Heart right ventricle (tissue), 16 donors: ENCODE results near the gene TMEM88. TPM values are rescaled to one million over a fixed set of nuclear protein-coding genes. Genes with fewer than 3 reads are reported as not detected.

Experiments used
- ATAC-seq, 8 donors: fragments of 200-7000 bp; cut with Tn5 transposase; one replicate each; pipeline ENCODE4 v1.9.1; 2020; ENCODE audit warnings: mild to moderate bottlenecking in 8 of 8, moderate library complexity in 8 of 8, moderate number of reproducible peaks in 1 of 8
- DNase-seq, 2 donors: peaks; one replicate each; pipeline ENCODE4 v3.0.0-alpha.2; 2020
- H3K27ac ChIP-seq, 10 donors: fragments of 200-600 bp; sonication (generic) in 2 of 10; one replicate each; pipeline versions ENCODE4 v1.5.0 to v1.8.0; 2020 to 2022; ENCODE audit warnings: mild to moderate bottlenecking in 3 of 10
- H3K27me3 ChIP-seq, 7 donors: fragments of 200-600 bp; one replicate each; pipeline ENCODE4 v1.8.0; 2021 to 2022; ENCODE audit warnings: mild to moderate bottlenecking in 2 of 7
- H3K36me3 ChIP-seq, 9 donors: fragments of 200-600 bp; sonication (generic) in 1 of 9; one replicate each; pipeline versions ENCODE4 v1.5.0 to v1.8.0; 2020 to 2022; ENCODE audit warnings: mild to moderate bottlenecking in 2 of 9
- H3K4me1 ChIP-seq, 9 donors: fragments of 200-600 bp; sonication (generic) in 1 of 9; one replicate each; pipeline versions ENCODE4 v1.5.0 to v1.8.0; 2020 to 2022; ENCODE audit warnings: mild to moderate bottlenecking in 4 of 9
- H3K4me3 ChIP-seq, 10 donors: fragments of 200-600 bp; sonication (generic) in 2 of 10; one replicate each; pipeline versions ENCODE4 v1.5.0 to v1.8.0; 2020 to 2022; ENCODE audit warnings: mild to moderate bottlenecking in 7 of 10, moderate library complexity in 2 of 10
- H3K9me3 ChIP-seq, 11 donors: fragments of 200-600 bp in 10 of 11; sonication (generic) in 2 of 11; one replicate each; pipeline versions ENCODE4 v1.5.0 to v1.8.0; 2013 to 2022; ENCODE audit warnings: mild to moderate bottlenecking in 2 of 11, control low read depth in 1 of 11, moderate library complexity in 1 of 11
- CTCF ChIP-seq, 9 donors: fragments of 200-600 bp; sonication (generic) in 2 of 9; IDR thresholded peaks; one replicate each; pipeline versions ENCODE4 v1.5.0 to v1.8.0; 2021 to 2022; ENCODE audit warnings: antibody characterized with exemption in 9 of 9, mild to moderate bottlenecking in 5 of 9, moderate library complexity in 1 of 9
- WGBS, 2 donors: extraction: QIAGEN DNeasy Blood & Tissue Kit; methylation state at CpG; one replicate each; pipeline ENCODE4 v1.1.7; 2013; ENCODE audit warnings: inconsistent platforms in 1 of 2; 5-methylcytosine and 5-hydroxymethylcytosine counted together
- intact Hi-C, 10 donors: fragments of 100-400 bp; cut with DNase I; formaldehyde crosslinking; loops; one replicate each; pipeline versions ENCODE4 v1.11.1 to v1.14.2; 2022
- polyA plus RNA-seq, 2 donors: library from polyadenylated mRNA; stranded (reverse); fragments of 200-250 nt; gene quantifications; one replicate each; pipeline ENCODE4 v1.2.3, GENCODE V29; 2013
- total RNA-seq, 10 donors: library from RNA; stranded (reverse); fragmentation: NEBNext Ultra II Directional in 3 of 10; extraction: Animal tissue kit (Norgen Biotek cat#: 25700) in 3 of 10; gene quantifications; one replicate each; pipeline versions ENCODE4 v1.2.1 to v1.2.4, GENCODE V29; 2021 to 2023
- donor health status: Arrhythmogenic right ventricular cardiomyopathy.
- donor health status: ischemic (EF 13 %, LVEDD 7.1; RV severe dilation, severe dysfunction).
- donor health status: healthy with polysubstance abuse.
- donor health status: DM: no; HTN: yes; CAD: no.
- donor health status: DM: no; HTN: no; CAD: no.
- donor health status: ischemic (EF 25% LVEDD 6.9; RV normal size, moderate dysfunction).
- donor health status: ischemic (EF 25% LVEDD 5.7; RV mildly dilated, moderate dysfunction).
- donor health status: healthy.
- donor health status: DM: yes; HTN: yes; CAD: no.
- donor health status: Ischemic cardiomyopathy.
- donor health status: ischemic (EF 35%, LVEDD 5.7; RV mildly dilated, moderate dysfunction).
- donor health status: nonischemic (EF 11% LVEDD 7.7; RV severe dilation, severe dysfunction).
- donor health status: DM: yes; HTN: yes; CAD: no.
- donor health status: PGD.
- donor health status: ischemic (EF 29% LVEDD 5.4; RV normal size, mild dysfunction).
- donor health status: nonischemic (EF 23%, LVEDD 6.1; RV moderate dilation, normal function).

TMEM88 gene
- total and polyA plus RNA-seq, 12 donors = 12.3 to 298 (median 24.8) TPM

GRCh38 chr17:7849130-7849750, 5.6 kb upstream of the TMEM88 start:
- Histone ChIP-seq H3K27ac (no peak overlapping the region), H3K36me3 (peaks cover 0 to 91% (median 62%) of the 10 kb centered on the region in 9 donors), H3K9me3 (no peaks in the 10 kb centered on the region), H3K4me1 (peaks cover 10 to 42% (median 30%) of the 10 kb centered on the region in 9 donors), H3K4me3 (no peak overlapping the region), H3K27me3 (no peaks in the 10 kb centered on the region)
- ATAC-seq (no peak), DNase-seq (no peak)
- 86 to 88% methylated on average over 33 to 35 of the region's 35 CpGs for WGBS, 2 donors
- no peak for TF ChIP-seq CTCF (IDR thresholded peaks at IDR 0.05)
- intact Hi-C loops = loop anchor here in 1 of 10 donors (10.0 kb wide), 1 partner anchor 306 kb away; the partner anchor contains the start of gene PER1

GRCh38 chr17:7849751-7850504, 4.9 kb upstream of the TMEM88 start:
- ATAC-seq (no peak), DNase-seq (no peak)
- peaks cover 0 to 95% (median 62%) of the 10 kb centered on the region in 9 donors for H3K36me3 ChIP-seq
- no peaks in the 10 kb centered on the region for H3K9me3 ChIP-seq
- no peaks in the 10 kb centered on the region for H3K27me3 ChIP-seq
- H3K4me1 ChIP-seq = peaks cover 10 to 49% (median 29%) of the 10 kb centered on the region in 9 donors
- H3K4me3 ChIP-seq = no peak overlapping the region
- H3K27ac ChIP-seq = no peak overlapping the region
- intact Hi-C loops = loop anchor here in 6 of 10 donors (2.0 to 10.0 kb wide), 5 partner anchors 15 to 305 kb away; partner anchors contain the start of genes KDM6B (in 2 of the 6) and PER1 (in 2 of the 6)
- 83 to 85% methylated on average over 12 of the region's 12 CpGs for WGBS, 2 donors
- TF ChIP-seq CTCF (IDR thresholded peaks at IDR 0.05) = no peak

- peak overlapping the region in 1 of 10 donors; percentile 40 for H3K27ac ChIP-seq
- no peak for TF ChIP-seq CTCF (IDR thresholded peaks at IDR 0.05)
- intact Hi-C loops = loop anchor here in 6 of 10 donors (1.0 to 10.0 kb wide), 6 partner anchors 16 to 304 kb away; partner anchors contain the start of genes KDM6B (in 2 of the 6) and PER1 (in 1 of the 6)
- H3K27me3 ChIP-seq = no peaks in the 10 kb centered on the region
- peak overlapping the region in 2 of 10 donors; percentile 19 to 42 for H3K4me3 ChIP-seq
- WGBS, 2 donors = 92 to 93% methylated on average over 17 of the region's 17 CpGs
- H3K4me1 ChIP-seq = peaks cover under 1 to 49% (median 27%) of the 10 kb centered on the region in 9 donors
- ATAC-seq (no peak), DNase-seq (peak in 1 of 2 donors; percentile 12)
- H3K36me3 ChIP-seq = peaks cover 0 to 92% (median 58%) of the 10 kb centered on the region in 9 donors
- no peaks in the 10 kb centered on the region for H3K9me3 ChIP-seq
These were observed 4.0 kb upstream of the TMEM88 start for GRCh38 chr17:7850701-7851437.
